Astrocyte (in vitro differentiated cells and primary cell): ENCODE measurements around the gene LARGE1. TPM values are rescaled to one million over a fixed set of nuclear protein-coding genes. Genes with fewer than 3 reads are reported as not detected.

Experiments
- DNase-seq: peaks from one replicate; pipeline ENCODE4 v3.0.0-alpha.2; 2010; ENCODE audit warnings: low read depth
- FAIRE-seq: peaks from 2 replicates; lab custom pipeline; 2011; peaks lifted over from hg19 to GRCh38; lab: Jason Lieb, UNC
- H2AFZ ChIP-seq: 2 replicates; pipeline ENCODE4 v1.6.0; 2012; ENCODE audit warnings: low read depth, low read length, inconsistent platforms
- H3K27ac ChIP-seq: 2 replicates; pipeline ENCODE4 v1.5.1; 2011; ENCODE audit warnings: low read depth, low read length, inconsistent platforms
- H3K27me3 ChIP-seq: 2 replicates; pipeline ENCODE4 v1.6.0; 2011; ENCODE audit warnings: low read length, inconsistent platforms; ENCODE audit not compliant: insufficient read depth
- H3K36me3 ChIP-seq: 2 replicates; pipeline ENCODE4 v1.5.1; 2011; ENCODE audit warnings: low read length, inconsistent platforms; ENCODE audit not compliant: insufficient read depth
- H3K4me1 ChIP-seq: 2 replicates; pipeline ENCODE4 v1.5.1; 2011; ENCODE audit warnings: low read length, inconsistent platforms; ENCODE audit not compliant: insufficient read depth
- H3K4me2 ChIP-seq: 2 replicates; pipeline ENCODE4 v1.6.0; 2012; ENCODE audit warnings: low read length, inconsistent platforms
- H3K4me3 ChIP-seq: 2 replicates; pipeline ENCODE4 v1.5.1; 2011; ENCODE audit warnings: low read depth, mild to moderate bottlenecking, low read length, inconsistent platforms; ENCODE audit not compliant: insufficient read depth
- H3K79me2 ChIP-seq: 2 replicates; pipeline ENCODE4 v1.6.0; 2012; ENCODE audit warnings: mild to moderate bottlenecking, low read length, inconsistent platforms; ENCODE audit not compliant: insufficient read depth
- H3K9ac ChIP-seq: 2 replicates; pipeline ENCODE4 v1.6.0; 2012; ENCODE audit warnings: mild to moderate bottlenecking, low read length, inconsistent platforms
- H3K9me3 ChIP-seq: 2 replicates; pipeline ENCODE4 v1.5.1; 2012; ENCODE audit warnings: low read depth, mild to moderate bottlenecking, low read length, inconsistent platforms; ENCODE audit not compliant: insufficient read depth
- H4K20me1 ChIP-seq: 2 replicates; pipeline ENCODE4 v1.6.0; 2012; ENCODE audit warnings: low read length, inconsistent platforms; ENCODE audit not compliant: insufficient read depth
- H3K27ac Mint-ChIP-seq: one replicate; pipeline ENCODE4 v1.8.0; 2021; ENCODE audit warnings: mild to moderate bottlenecking, mixed read lengths; ENCODE audit not compliant: unreplicated experiment
- H3K27me3 Mint-ChIP-seq: one replicate; pipeline ENCODE4 v1.8.0; 2021; ENCODE audit warnings: low read depth, mixed read lengths; ENCODE audit not compliant: unreplicated experiment
- H3K36me3 Mint-ChIP-seq: one replicate; pipeline ENCODE4 v1.8.0; 2021; ENCODE audit warnings: low read depth, mixed read lengths; ENCODE audit not compliant: unreplicated experiment
- H3K4me1 Mint-ChIP-seq: one replicate; pipeline ENCODE4 v1.8.0; 2021; ENCODE audit warnings: low read depth, mixed read lengths; ENCODE audit not compliant: unreplicated experiment
- H3K4me3 Mint-ChIP-seq: one replicate; pipeline ENCODE4 v1.8.0; 2021; ENCODE audit warnings: mild to moderate bottlenecking, moderate library complexity, mixed read lengths; ENCODE audit not compliant: unreplicated experiment
- H3K9me3 Mint-ChIP-seq: one replicate; pipeline ENCODE4 v1.8.0; 2021; ENCODE audit warnings: mild to moderate bottlenecking, mixed read lengths; ENCODE audit not compliant: unreplicated experiment
- EZH2 ChIP-seq: IDR thresholded peaks from 2 replicates; pipeline ENCODE4 v1.6.1; 2012; ENCODE audit warnings: mild to moderate bottlenecking, low read length, inconsistent platforms; ENCODE audit not compliant: insufficient read depth
- total RNA-seq: library from RNA; stranded (reverse); gene quantifications from 2 replicates; pipeline ENCODE4 v1.2.1, GENCODE V29; 2021
- TF ChIP-seq, protein P1 (sequence below): IDR thresholded peaks from 2 replicates; pipeline ENCODE4 v1.5.1; 2011; ENCODE audit warnings: low read depth, mild to moderate bottlenecking, inconsistent platforms, low read length, moderate library complexity; ENCODE audit not compliant: insufficient read depth

LARGE1 gene
- total RNA-seq, 1 donor from 2014 or later, result 92.6 TPM

DNA sequence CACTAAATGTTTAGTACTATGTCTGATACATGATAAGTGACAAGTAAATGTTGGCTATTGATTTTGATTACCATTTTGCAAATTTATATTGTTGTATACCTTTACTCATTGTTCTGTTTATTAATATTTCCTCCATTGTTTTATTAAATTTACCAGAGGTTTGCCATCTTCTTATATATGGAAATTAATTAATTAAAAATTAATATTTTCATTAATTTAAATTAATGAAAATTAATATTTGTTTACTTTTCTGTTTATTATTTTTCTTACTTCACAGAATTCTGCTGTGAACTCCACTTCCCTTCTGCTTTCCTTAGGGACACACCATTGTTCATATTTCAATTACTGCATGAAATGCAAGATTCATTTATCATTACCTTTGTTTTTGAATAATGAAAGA lies 331.0 kb downstream of the LARGE1 start:
- Histone ChIP-seq H2AFZ (no peak overlapping the region), H3K4me1 (no peaks in the 10 kb centered on the region), H3K4me2 (no peak overlapping the region), H3K9me3 (no peaks in the 10 kb centered on the region), H3K4me3 (no peak overlapping the region), H3K36me3 (no peaks in the 10 kb centered on the region), H3K79me2 (no peaks in the 10 kb centered on the region), H3K27ac (no peak overlapping the region), H4K20me1 (no peaks in the 10 kb centered on the region), H3K27me3 (no peaks in the 10 kb centered on the region), H3K9ac (no peak overlapping the region)
- Mint-ChIP-seq H3K36me3 (peaks cover 2% of the 10 kb centered on the region), H3K27me3 (no peaks in the 10 kb centered on the region), H3K9me3 (no peaks in the 10 kb centered on the region), H3K4me3 (no peak overlapping the region), H3K27ac (no peak overlapping the region), H3K4me1 (no peaks in the 10 kb centered on the region)
- DNase-seq, result no peak
- TF ChIP-seq, protein P1, sequence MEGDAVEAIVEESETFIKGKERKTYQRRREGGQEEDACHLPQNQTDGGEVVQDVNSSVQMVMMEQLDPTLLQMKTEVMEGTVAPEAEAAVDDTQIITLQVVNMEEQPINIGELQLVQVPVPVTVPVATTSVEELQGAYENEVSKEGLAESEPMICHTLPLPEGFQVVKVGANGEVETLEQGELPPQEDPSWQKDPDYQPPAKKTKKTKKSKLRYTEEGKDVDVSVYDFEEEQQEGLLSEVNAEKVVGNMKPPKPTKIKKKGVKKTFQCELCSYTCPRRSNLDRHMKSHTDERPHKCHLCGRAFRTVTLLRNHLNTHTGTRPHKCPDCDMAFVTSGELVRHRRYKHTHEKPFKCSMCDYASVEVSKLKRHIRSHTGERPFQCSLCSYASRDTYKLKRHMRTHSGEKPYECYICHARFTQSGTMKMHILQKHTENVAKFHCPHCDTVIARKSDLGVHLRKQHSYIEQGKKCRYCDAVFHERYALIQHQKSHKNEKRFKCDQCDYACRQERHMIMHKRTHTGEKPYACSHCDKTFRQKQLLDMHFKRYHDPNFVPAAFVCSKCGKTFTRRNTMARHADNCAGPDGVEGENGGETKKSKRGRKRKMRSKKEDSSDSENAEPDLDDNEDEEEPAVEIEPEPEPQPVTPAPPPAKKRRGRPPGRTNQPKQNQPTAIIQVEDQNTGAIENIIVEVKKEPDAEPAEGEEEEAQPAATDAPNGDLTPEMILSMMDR, result no peak
- no peak for TF ChIP-seq EZH2
- FAIRE-seq, result no peak

DNA sequence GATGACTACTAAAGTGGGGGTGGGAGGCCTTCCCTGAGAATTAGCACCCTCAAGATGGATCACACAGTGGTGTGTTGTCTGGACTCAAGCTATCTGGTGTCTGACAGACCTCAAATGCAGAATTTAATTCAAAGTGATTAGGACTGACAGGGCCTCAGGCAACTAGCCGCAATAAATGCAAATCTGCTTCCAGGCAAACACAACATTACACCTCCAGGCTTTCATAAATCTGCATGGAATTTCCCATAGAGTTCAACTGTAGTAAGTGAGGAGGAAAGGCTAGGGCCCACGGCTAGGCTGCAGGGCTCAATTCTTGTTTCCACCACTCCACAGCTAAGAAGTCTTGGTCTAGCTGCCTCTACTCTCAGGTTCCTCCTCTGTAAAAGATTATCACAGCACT lies 331.4 kb downstream of the LARGE1 start:
- no peak for DNase-seq
- Histone ChIP-seq H3K9me3 (no peaks in the 10 kb centered on the region), H3K27ac (no peak overlapping the region), H3K9ac (no peak overlapping the region), H4K20me1 (no peaks in the 10 kb centered on the region), H2AFZ (no peak overlapping the region), H3K4me1 (no peaks in the 10 kb centered on the region), H3K4me2 (no peak overlapping the region), H3K27me3 (no peaks in the 10 kb centered on the region), H3K4me3 (no peak overlapping the region), H3K79me2 (no peaks in the 10 kb centered on the region), H3K36me3 (no peaks in the 10 kb centered on the region)
- H3K36me3 Mint-ChIP-seq, result peaks cover 2% of the 10 kb centered on the region
- H3K4me1 Mint-ChIP-seq, result no peaks in the 10 kb centered on the region
- H3K9me3 Mint-ChIP-seq, result no peaks in the 10 kb centered on the region
- no peak overlapping the region for H3K4me3 Mint-ChIP-seq
- TF ChIP-seq, protein P1, result no peak
- TF ChIP-seq EZH2, result no peak
- FAIRE-seq, result no peak
- H3K27ac Mint-ChIP-seq, result no peak overlapping the region
- no peaks in the 10 kb centered on the region for H3K27me3 Mint-ChIP-seq

DNA sequence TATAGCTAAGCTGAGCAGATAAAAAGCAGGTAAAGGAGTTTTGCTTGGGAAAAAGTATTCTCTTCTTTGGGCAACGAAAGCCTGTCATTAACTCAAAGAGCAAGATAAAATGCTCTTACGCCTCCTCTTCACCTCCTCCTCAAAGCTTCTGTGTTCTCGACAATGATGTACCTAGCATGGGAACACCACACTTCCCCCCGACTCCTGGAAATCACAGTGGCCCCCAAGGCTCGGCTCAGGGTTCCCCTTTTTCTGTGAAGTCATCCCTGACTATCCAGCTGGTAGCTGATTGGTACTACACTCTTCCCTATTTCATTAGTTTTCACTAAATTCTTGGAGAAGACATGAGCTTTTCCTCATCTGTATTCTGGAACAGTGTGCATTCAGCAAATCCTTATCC lies 336.1 kb downstream of the LARGE1 start:
- Mint-ChIP-seq H3K27me3 (no peaks in the 10 kb centered on the region), H3K36me3 (peaks cover 4% of the 10 kb centered on the region), H3K4me1 (no peaks in the 10 kb centered on the region), H3K4me3 (no peak overlapping the region), H3K27ac (no peak overlapping the region), H3K9me3 (no peaks in the 10 kb centered on the region)
- no peaks in the 10 kb centered on the region for H3K4me1 ChIP-seq
- no peaks in the 10 kb centered on the region for H3K36me3 ChIP-seq
- H4K20me1 ChIP-seq, result no peaks in the 10 kb centered on the region
- no peak overlapping the region for H3K4me3 ChIP-seq
- H3K9me3 ChIP-seq, result no peaks in the 10 kb centered on the region
- H3K79me2 ChIP-seq, result no peaks in the 10 kb centered on the region
- TF ChIP-seq EZH2, result no peak
- TF ChIP-seq, protein P1, result no peak
- H3K27ac ChIP-seq, result no peak overlapping the region
- H3K27me3 ChIP-seq, result no peaks in the 10 kb centered on the region
- no peak overlapping the region for H3K9ac ChIP-seq
- no peak overlapping the region for H3K4me2 ChIP-seq
- no peak overlapping the region for H2AFZ ChIP-seq
- FAIRE-seq (no peak), DNase-seq (no peak)
